NCI-H1436 (cell line): ENCODE results near the gene NOX4.

ENCODE experiments used
- DNase-seq: peaks from one replicate; lab custom pipeline; 2025; lab: John Stamatoyannopoulos, UW

NOX4 gene

GRCh38 chr11:89490981-89491690 lies at the start of gene NOX4:
TSS of gene NOX4 (minus strand) at chr11:89491375. CDS start at chr11:89491246, 129 bp downstream.
- no peak for DNase-seq

GRCh38 chr11:89540826-89541225 lies 49.7 kb upstream of the NOX4 start:
- no peak for DNase-seq

GRCh38 chr11:89537936-89538335 lies 46.8 kb upstream of the NOX4 start:
- no peak for DNase-seq

DNA sequence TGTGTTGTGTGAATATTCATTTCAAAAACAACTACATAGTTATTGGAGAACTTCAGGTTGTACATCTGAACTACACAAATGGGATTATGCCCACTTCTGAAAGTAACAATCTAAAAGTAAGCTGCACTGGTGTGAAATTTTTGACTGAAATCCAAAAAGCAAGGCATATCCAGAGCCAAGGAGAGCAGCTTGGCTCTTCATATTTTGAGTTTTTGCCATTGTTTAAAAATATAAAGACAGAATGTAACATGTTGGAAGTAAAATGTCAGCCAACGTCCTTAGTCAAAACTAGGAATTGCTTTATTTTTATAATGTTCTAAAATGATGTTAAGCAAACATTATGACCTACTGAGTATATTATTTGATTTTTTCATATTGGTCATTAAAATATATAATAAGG lies 45.8 kb upstream of the NOX4 start:
- no peak for DNase-seq

- no peak for DNase-seq
Measured at GRCh38 chr11:89535221-89535620, 44.0 kb upstream of the NOX4 start.

DNA sequence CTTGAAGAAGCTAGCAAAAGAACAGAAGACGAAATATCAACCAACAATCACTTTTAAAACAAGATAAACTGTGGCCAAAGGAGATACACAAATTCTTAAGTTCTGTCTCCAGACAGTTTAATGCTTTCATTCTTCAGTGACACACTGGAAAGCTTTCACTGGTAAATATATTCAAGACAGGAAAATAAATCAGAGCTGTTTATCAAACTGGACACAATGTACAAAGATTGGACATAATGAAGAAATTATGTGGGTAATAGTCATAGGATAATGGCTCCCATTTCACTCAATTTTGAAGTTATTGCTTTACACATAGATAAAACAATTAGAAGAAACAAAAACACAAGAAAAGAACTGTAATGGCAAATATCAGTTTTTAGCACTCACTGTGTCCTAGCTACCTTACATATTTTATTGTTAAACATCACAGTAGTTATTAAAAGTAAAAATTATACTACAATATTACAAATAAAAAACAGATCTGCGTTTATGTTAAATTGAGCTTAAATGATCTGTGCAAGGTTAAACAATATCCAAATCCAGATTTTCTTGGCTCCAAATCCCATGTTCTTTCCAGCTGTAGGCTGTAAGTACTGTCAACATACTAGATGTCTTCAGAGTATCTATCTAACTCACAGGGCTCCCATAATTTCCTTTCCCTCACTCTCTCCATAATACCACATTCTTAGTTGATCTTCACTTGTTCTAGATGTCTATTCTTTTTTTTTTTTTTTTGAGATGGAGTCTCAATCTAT lies 38.6 kb upstream of the NOX4 start:
- no peak for DNase-seq

DNA sequence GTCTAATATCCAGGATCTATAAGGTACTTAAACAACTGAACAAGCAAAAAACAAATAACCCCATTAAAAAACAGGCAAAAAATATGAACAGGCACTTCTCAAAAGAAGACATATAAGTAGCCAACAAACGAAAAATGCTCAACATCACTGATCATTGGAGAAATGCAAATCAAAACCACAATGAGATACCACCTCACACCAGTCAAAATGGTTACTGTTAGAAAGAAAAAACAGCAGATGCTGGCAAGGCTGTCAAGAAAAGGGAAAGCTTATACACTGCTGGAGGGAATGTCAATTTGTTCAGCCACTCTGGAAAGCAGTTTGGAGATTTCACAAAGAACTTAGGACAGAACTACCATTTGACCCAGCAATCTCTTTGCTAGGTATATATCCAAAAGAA lies 30.6 kb upstream of the NOX4 start:
- no peak for DNase-seq

GRCh38 chr11:89521294-89521693 lies 30.1 kb upstream of the NOX4 start:
- no peak for DNase-seq

GRCh38 chr11:89516496-89516895 lies 25.3 kb upstream of the NOX4 start:
- DNase-seq = no peak

DNA sequence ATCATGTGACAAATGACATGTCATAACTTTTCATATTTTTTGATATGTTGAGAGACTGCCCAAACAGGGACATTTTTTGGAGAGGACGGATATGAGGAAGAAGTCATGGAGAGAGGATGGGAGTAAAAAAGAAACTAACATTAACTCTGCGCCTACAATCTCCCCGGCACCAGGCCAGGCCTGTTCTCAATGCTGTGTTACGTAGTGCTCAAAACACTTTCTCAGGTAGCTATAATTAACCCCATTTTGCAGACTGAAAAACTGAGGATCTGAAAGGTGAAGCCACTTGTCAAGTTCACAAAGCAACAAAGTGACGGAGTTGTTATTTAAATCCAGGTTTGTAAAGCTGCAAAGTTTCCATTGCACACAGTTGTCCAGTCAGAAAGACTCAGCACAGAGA lies 17.4 kb upstream of the NOX4 start:
- DNase-seq = no peak

DNA sequence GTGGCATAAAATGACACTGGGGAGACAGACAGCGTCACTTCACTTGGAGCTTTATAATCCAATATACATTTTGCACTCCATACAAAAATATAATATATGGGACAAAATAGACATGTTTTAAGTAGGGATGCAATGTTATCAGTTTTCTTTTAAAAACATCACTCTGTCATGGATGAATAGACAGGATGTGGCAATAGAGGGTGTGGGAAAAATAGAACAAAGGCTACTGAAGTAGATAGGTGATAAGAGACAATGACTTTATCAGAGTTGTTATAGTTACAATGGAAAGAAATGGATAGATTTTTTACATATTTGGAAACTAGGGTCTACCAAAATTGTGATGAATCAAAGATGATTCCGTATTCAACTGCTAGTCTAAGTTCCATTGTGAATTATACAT lies 13.1 kb upstream of the NOX4 start:
- DNase-seq = no peak

DNA sequence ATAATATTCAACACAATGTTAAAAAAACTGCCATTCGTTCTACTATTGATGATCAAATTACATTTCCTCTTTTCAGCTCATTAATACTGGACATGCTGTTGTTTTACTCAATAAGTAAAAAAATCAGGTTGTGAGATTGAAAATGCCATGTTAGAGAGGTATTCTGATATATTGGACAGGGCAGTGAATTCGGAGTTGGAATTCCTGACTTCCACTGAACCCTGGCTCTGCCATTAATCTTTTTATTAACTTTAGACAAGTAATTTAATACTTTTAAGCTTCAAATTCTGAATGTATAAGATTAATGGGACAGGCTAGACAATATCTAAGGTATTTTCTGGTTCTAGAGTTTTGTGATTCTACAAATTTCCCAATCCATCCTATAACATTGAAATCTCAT lies 12.2 kb upstream of the NOX4 start:
- DNase-seq = no peak

DNA sequence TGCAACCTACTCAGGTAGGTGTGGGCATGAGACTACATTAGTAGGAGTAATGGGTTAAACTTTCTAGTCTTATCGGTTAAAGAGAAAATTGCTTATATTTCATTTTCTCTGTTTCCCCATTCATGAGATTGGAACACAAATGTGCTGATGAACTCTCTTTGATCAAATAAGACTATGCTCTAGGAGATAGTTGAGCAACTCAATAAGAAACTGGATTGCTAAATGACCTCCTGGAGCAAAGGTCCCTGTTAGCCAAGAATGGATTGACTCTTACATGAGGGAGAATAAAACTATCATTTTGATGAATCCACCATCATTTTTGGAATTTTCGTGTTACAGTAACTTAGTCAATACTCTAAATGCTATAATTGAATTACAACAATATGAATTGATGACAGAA lies 11.1 kb upstream of the NOX4 start:
- DNase-seq = no peak

DNA sequence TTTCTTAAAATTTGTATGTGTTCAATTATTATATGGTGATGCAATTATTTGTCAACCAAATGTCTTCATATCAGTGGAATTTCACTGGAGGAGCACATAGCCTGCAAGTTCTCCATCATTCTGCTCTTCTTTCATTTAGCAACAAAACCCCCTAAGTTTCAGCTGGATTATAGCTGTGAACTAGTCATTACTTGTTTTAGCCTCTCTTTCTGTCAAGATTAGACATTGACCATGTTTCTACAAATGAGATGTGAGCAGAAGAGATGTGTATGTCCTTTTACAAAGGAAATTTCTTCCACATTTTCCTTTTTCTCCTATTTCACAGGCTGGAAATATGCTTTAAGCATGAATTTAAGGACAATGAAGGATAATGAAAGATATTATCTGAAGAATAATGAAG lies 9.2 kb upstream of the NOX4 start:
- DNase-seq = no peak

GRCh38 chr11:89498845-89499448 lies 7.8 kb upstream of the NOX4 start:
- no peak for DNase-seq

DNA sequence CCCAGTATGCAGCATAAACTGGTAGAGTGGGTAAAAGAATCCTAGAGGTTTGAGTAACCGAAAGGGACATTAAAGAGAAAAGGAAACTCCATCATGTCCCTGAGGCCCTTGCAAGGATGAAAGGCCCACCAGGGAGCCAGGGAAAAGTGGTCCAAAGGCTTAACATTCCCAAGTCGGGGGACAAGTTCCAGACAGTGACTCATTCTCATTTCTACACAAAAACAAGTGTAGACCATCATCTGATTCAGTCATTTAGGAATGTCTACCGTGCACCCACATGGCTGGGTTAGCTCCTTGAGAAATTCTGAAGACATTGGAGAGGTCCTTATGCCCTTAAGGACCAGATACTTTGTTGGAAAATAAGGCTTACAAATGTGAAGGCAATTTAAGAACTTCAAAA lies 4.8 kb upstream of the NOX4 start:
- DNase-seq = no peak

DNA sequence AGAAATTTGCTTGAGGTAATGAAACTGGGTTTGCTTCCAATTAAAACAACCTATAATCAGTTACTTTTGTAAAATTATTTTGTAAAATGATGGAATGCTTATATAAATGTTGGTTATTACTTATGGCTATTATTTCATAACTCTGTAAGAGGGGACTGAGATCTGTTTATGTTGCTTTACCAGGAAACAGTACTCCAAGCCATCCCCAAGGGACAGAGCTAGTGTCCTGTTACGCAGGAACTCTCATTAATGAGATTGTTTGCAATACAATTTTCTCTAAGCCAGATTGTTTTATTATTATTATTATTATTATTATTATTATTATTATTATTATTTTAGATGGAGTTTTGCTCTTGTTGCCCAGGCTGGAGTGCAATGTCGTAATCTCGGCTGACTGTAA lies 2.3 kb upstream of the NOX4 start:
- no peak for DNase-seq

DNA sequence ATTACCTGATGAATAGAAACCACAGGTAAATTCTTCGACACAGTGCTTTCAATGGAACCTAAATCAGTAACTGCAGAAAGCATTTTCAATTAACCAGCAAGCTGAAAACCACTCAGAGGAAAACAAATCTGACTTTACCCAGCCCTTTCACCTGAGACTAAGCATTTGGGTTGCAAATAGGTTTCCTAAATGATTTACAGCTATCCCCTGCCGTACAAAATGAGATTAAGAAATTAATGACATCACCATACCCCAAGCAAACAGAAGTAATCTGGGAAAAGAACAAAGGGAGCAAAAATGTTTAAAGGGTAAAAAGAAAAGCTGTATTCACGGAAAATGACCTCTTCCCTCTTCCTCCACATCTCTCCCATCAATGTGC lies 584 bp downstream of the NOX4 start:
- no peak for DNase-seq

- DNase-seq = no peak
Measured at GRCh38 chr11:89489930-89490329, 1.2 kb downstream of the NOX4 start.

DNA sequence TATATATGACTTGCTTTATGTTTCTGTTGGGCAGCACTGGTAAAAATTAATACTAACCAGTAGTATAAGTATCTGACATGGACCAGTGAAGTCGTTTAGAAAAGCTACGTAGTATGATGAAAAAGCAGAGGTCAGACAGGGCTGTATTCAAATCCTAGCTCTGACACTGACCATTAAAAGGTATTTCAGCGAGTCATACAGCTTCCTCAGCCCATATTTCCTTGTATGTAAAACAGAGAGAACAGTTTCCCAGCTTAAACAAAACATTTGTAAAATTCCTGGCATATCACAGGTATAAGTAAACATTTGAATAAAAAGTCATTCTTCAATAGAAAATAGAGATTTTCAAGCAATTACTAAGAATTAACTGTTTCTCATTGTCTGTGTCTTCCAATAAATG lies 4.2 kb downstream of the NOX4 start:
- no peak for DNase-seq

DNA sequence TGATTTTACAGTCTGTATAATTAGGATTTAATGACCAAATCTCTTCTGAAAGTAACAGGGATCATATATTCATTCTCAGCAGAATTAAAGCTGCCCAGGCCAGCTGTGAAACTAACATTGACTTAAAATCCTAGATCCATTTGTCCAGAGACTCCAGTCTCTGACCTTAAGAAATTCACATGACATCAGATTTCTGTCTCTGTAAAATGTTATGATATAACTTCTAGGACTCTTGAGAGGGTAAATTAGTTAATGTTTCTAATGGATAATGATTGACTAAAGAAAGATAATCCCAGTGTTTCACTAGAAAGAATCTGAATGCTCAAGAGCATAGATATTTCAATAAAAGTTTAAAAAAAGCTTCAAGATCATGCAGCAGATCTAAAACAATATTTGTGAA lies 6.3 kb downstream of the NOX4 start:
- no peak for DNase-seq

DNA sequence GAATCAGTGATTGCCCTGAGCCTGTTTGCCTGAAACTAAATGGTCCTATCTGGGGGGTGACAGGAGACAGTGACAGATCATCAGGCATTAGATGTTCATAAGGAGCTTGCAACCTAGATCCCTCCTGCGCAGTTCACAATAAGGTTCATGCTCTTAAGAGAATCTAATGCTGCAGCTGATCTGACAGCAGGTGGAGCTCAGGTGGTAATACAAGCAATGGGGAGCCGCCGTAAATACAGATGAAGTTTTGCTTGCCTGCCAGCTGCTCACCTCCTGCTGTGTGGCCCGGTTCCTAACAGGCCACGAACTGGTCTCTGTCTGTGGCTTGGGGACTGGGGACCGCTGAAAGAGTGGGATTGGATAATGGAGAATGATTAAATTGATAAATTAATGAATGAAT lies 14.0 kb downstream of the NOX4 start:
- no peak for DNase-seq

DNA sequence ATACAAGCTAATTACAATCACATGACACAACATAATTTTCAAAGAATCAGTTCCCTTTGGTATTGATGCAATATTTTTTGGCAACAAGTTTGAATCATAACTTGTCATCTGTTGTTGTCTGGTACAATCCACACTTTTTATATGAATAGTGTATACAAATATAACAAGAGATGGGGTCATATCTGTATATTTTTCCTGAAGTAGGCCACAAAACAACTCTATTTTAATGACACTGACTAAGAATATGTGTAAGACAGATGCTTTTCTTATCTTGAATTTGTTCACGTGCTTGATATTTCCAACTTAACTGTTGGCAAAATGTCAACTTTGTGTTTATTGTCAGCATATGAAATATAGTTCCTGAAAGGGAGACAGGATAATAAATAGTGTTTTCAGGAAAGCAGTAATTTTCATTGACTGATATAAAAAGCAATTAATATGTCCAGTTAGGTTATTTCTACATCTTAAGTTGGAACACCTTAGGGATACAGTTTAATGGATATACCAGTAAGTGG lies 27.9 kb downstream of the NOX4 start:
- DNase-seq = no peak
